ENCODE results near the gene GPR157.
A peak's percentile ranks its signal among the peaks of the same experiment; 100 is the strongest.

DNA sequence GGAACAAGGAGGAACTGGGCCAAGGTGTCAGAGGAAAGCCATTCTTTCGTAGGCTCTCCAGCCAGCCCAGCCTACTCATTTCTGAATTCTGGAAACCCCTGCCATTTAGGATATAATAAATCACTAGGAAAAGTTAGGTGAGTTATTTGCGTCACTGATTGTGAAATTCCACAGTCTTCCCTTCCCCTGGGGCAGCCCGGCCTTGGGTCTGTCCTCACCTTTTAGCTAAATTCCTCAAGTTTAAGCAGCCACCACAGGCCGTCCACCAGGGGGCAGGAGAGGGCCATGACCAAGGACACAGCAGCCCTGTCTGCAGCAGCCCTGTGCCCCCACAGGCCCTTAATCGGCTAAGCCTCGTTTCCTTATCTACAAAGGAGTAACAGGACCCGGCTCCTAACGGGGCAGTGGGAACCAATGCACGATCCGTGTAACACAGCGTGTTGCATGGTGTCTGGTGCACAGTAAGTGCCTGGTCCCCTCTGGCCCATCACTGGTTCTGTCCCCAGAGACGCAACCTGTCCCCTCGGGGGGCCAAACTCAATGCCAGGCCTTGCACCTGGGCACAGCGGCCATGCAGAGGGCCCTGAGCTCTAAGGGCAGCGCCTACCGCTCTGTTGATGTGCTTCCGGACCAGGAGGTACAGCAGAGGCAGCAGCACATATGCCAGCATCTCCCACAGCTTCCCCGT, 18.1 kb downstream of the GPR157 start:
- no peak for TF ChIP-seq EZH2 (IDR thresholded peaks at IDR 0.05; ENCODE audit: borderline replicate concordance, insufficient read depth, low read depth, low read length, poor library complexity, severe bottlenecking)
- TF ChIP-seq, protein P1, sequence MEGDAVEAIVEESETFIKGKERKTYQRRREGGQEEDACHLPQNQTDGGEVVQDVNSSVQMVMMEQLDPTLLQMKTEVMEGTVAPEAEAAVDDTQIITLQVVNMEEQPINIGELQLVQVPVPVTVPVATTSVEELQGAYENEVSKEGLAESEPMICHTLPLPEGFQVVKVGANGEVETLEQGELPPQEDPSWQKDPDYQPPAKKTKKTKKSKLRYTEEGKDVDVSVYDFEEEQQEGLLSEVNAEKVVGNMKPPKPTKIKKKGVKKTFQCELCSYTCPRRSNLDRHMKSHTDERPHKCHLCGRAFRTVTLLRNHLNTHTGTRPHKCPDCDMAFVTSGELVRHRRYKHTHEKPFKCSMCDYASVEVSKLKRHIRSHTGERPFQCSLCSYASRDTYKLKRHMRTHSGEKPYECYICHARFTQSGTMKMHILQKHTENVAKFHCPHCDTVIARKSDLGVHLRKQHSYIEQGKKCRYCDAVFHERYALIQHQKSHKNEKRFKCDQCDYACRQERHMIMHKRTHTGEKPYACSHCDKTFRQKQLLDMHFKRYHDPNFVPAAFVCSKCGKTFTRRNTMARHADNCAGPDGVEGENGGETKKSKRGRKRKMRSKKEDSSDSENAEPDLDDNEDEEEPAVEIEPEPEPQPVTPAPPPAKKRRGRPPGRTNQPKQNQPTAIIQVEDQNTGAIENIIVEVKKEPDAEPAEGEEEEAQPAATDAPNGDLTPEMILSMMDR (IDR thresholded peaks at IDR 0.05), result peak; percentile 91

All from B cell (primary cell).